SU-DHL-6 (cell line): ENCODE measurements around the gene MIPEP.

Experiments used
- CTCF ChIP-seq: fragments of 200-600 bp; sonication (generic); IDR thresholded peaks from one replicate; pipeline ENCODE4 v1.5.1; 2017; ENCODE audit warnings: antibody characterized with exemption, mild to moderate bottlenecking, low read length, moderate library complexity; ENCODE audit not compliant: insufficient read depth, poor library complexity, severe bottlenecking
- EZH2phosphoT487 ChIP-seq: fragments of 200-600 bp; sonication (generic), shearing (Covaris generic); conservative IDR thresholded peaks from 2 replicates; pipeline ENCODE4 v1.6.1; 2018; ENCODE audit warnings: mild to moderate bottlenecking, antibody characterized with exemption, low read length, moderate library complexity, mixed read lengths

GRCh38 chr13:23865026-23865425 is 24.2 kb downstream of the MIPEP start:
- TF ChIP-seq CTCF (no peak), EZH2phosphoT487 (no peak)
